22Rv1 (cell line): ENCODE data around the gene CST1.
"Not testable (repeated sequence)": the region's sequence is repeated elsewhere in the genome, so short reads cannot be mapped to it uniquely, and the experiment has no call there.

Source experiments
- H3K27ac ChIP-seq: fragments of 450-650 bp; 2 replicates; pipeline ENCODE4 v1.5.1; 2017
- CTCF ChIP-seq: fragments of 450-650 bp; IDR thresholded peaks from 2 replicates; pipeline ENCODE4 v1.5.1; 2017; ENCODE audit warnings: mild to moderate bottlenecking
- ZFX ChIP-seq: fragments of 450-650 bp; IDR thresholded peaks from 2 replicates; pipeline ENCODE4 v1.6.1; 2017; ENCODE audit warnings: antibody characterized with exemption, borderline replicate concordance

Gene CST1

GRCh38 chr20:23750786-23751185 is at the start of gene CST1:
Gene CST1 (minus strand): TSS chr20:23750935. CDS start chr20:23750866, 69 bp downstream.
- H3K27ac ChIP-seq: not testable (repeated sequence)

GRCh38 chr20:23799216-23799847 is 48.6 kb upstream of the CST1 start:
- not testable (repeated sequence) for H3K27ac ChIP-seq
- TF ChIP-seq CTCF: peak; percentile 71

- TF ChIP-seq ZFX (no peak), CTCF (no peak)
- no peak overlapping the region for H3K27ac ChIP-seq
Measured at GRCh38 chr20:23795526-23795925, 44.8 kb upstream of the CST1 start.

- no peak overlapping the region for H3K27ac ChIP-seq
- no peak for TF ChIP-seq ZFX
- no peak for TF ChIP-seq CTCF
Measured at GRCh38 chr20:23794841-23795240, 44.1 kb upstream of the CST1 start.

- no peak overlapping the region for H3K27ac ChIP-seq
- TF ChIP-seq CTCF (no peak), ZFX (no peak)
Measured at GRCh38 chr20:23794065-23794464, 43.3 kb upstream of the CST1 start.

GRCh38 chr20:23783447-23783846 is 32.7 kb upstream of the CST1 start:
- no peak overlapping the region for H3K27ac ChIP-seq
- TF ChIP-seq ZFX: no peak
- TF ChIP-seq CTCF: no peak

- TF ChIP-seq CTCF: peak; percentile 62
- no peak for TF ChIP-seq ZFX
- no peak overlapping the region for H3K27ac ChIP-seq
Measured at GRCh38 chr20:23782366-23782983, 31.7 kb upstream of the CST1 start.

GRCh38 chr20:23778676-23779075 is 27.9 kb upstream of the CST1 start:
- not testable (repeated sequence) for H3K27ac ChIP-seq

GRCh38 chr20:23777380-23777779 is 26.6 kb upstream of the CST1 start:
- H3K27ac ChIP-seq: not testable (repeated sequence)
